Glutamatergic neuron (in vitro differentiated cells): Measurements from ENCODE around the gene UNC13C. TPM values are rescaled to one million over a fixed set of nuclear protein-coding genes. Genes with fewer than 3 reads are reported as not detected.

Experiments
- DNase-seq: peaks from one replicate; pipeline ENCODE4 v3.0.0; 2022
- H3K27ac Mint-ChIP-seq: one replicate; pipeline ENCODE4 v1.8.0; 2020; ENCODE audit warnings: mild to moderate bottlenecking, mixed read lengths, inconsistent platforms; ENCODE audit not compliant: unreplicated experiment
- H3K27me3 Mint-ChIP-seq: one replicate; pipeline ENCODE4 v1.8.0; 2020; ENCODE audit warnings: mild to moderate bottlenecking, moderate library complexity, mixed read lengths, inconsistent platforms; ENCODE audit not compliant: unreplicated experiment
- H3K36me3 Mint-ChIP-seq: one replicate; pipeline ENCODE4 v1.8.0; 2020; ENCODE audit warnings: mild to moderate bottlenecking, mixed read lengths, inconsistent platforms; ENCODE audit not compliant: unreplicated experiment
- H3K4me1 Mint-ChIP-seq: one replicate; pipeline ENCODE4 v1.8.0; 2020; ENCODE audit warnings: mild to moderate bottlenecking, low read depth, mixed read lengths, inconsistent platforms; ENCODE audit not compliant: unreplicated experiment
- H3K4me3 Mint-ChIP-seq: one replicate; pipeline ENCODE4 v1.8.0; 2020; ENCODE audit warnings: mild to moderate bottlenecking, mixed read lengths, inconsistent platforms; ENCODE audit not compliant: unreplicated experiment
- H3K9me3 Mint-ChIP-seq: one replicate; pipeline ENCODE4 v1.8.0; 2020; ENCODE audit warnings: mild to moderate bottlenecking, moderate library complexity, mixed read lengths, inconsistent platforms; ENCODE audit not compliant: unreplicated experiment
- total RNA-seq: library from RNA; stranded (reverse); fragmentation: NEBNext Ultra II Directional; extraction: Animal tissue kit (Norgen Biotek cat#: 25700); gene quantifications from one replicate; pipeline ENCODE4 v1.2.1, GENCODE V29; 2021; ENCODE audit not compliant: unreplicated experiment
- TF ChIP-seq, protein P1 (sequence below): fragments of 200-600 bp; sonication (generic); IDR thresholded peaks from one replicate; pipeline ENCODE4 v1.5.0; 2021; ENCODE audit not compliant: partially characterized antibody, unreplicated experiment

The UNC13C gene
- total RNA-seq, 1 donor from 2014 or later = 0.49 TPM

DNA sequence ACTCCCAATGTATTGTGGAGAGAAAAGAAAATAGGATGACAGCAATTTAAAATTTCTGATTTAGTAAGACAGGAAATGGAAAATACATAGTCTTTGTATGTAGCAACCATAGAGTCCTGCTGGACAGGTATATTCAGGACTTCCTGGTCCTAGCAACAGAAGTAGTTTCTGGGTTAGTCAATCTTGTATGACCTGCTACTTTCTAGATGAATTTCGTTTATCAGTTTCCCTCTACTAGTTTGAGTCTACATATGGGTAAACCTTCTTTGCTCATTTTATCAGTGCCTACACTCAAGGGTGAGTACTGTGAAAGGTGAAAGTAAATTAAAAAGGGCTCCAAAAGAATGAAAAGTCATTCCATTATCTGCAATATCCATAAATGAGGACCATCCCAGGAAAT lies 309.8 kb downstream of the UNC13C start:
- H3K27me3 Mint-ChIP-seq = no peaks in the 10 kb centered on the region
- H3K4me1 Mint-ChIP-seq = no peaks in the 10 kb centered on the region
- no peak overlapping the region for H3K4me3 Mint-ChIP-seq
- no peak overlapping the region for H3K27ac Mint-ChIP-seq
- no peaks in the 10 kb centered on the region for H3K9me3 Mint-ChIP-seq
- H3K36me3 Mint-ChIP-seq = no peaks in the 10 kb centered on the region
- no peak for DNase-seq
- TF ChIP-seq, protein P1, sequence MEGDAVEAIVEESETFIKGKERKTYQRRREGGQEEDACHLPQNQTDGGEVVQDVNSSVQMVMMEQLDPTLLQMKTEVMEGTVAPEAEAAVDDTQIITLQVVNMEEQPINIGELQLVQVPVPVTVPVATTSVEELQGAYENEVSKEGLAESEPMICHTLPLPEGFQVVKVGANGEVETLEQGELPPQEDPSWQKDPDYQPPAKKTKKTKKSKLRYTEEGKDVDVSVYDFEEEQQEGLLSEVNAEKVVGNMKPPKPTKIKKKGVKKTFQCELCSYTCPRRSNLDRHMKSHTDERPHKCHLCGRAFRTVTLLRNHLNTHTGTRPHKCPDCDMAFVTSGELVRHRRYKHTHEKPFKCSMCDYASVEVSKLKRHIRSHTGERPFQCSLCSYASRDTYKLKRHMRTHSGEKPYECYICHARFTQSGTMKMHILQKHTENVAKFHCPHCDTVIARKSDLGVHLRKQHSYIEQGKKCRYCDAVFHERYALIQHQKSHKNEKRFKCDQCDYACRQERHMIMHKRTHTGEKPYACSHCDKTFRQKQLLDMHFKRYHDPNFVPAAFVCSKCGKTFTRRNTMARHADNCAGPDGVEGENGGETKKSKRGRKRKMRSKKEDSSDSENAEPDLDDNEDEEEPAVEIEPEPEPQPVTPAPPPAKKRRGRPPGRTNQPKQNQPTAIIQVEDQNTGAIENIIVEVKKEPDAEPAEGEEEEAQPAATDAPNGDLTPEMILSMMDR = no peak

DNA sequence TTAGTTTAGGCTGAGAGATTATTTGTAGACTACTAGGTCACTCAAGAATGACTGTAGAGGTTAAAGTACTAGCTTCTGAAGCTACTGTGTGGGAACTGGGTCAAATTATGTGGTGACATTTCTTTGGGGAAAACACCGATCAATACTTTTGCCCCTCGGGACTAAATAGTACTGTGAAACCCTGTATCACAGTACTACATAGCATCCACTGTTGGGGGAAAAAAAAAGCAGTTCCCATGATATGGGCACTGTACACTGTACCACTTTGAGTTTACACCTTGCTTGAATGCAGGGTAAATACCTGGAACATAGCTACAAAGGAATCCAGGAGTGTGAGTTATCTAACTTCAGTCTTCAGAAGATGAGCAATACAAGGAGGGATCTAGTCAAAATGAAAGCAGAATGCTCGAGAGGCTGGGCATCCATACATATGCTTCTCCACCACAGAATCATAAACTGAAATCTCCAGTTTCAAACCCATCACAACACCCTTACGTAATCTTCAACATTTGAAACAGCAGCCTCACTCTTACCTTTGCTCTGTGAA lies 311.4 kb downstream of the UNC13C start:
- Mint-ChIP-seq H3K27ac (no peak overlapping the region), H3K9me3 (no peaks in the 10 kb centered on the region), H3K4me1 (no peaks in the 10 kb centered on the region), H3K4me3 (no peak overlapping the region), H3K36me3 (no peaks in the 10 kb centered on the region), H3K27me3 (no peaks in the 10 kb centered on the region)
- TF ChIP-seq, protein P1 = no peak
- no peak for DNase-seq

DNA sequence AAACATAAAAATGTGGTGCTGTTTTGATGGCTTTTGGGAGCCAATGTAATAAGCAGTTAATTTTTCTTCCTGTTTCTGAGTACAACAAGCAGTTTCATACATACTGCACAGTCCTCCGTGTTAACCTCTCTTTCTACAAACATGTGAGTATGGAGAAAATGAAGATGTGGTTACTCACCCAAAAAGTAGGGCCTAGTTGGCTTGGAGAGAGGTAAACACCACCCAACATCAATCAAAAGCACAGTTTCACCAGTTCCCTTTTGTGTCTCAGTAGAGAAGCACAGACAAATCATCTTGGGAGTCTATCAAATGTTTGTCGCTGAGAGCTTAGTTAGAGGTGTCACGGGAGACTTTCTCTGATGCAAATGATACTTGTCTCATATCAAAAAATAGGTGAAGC lies 320.2 kb downstream of the UNC13C start:
- no peaks in the 10 kb centered on the region for H3K4me1 Mint-ChIP-seq
- no peak overlapping the region for H3K27ac Mint-ChIP-seq
- DNase-seq = no peak
- no peaks in the 10 kb centered on the region for H3K27me3 Mint-ChIP-seq
- H3K36me3 Mint-ChIP-seq = no peaks in the 10 kb centered on the region
- H3K4me3 Mint-ChIP-seq = no peak overlapping the region
- peaks cover 1% of the 10 kb centered on the region for H3K9me3 Mint-ChIP-seq
- TF ChIP-seq, protein P1 = no peak

DNA sequence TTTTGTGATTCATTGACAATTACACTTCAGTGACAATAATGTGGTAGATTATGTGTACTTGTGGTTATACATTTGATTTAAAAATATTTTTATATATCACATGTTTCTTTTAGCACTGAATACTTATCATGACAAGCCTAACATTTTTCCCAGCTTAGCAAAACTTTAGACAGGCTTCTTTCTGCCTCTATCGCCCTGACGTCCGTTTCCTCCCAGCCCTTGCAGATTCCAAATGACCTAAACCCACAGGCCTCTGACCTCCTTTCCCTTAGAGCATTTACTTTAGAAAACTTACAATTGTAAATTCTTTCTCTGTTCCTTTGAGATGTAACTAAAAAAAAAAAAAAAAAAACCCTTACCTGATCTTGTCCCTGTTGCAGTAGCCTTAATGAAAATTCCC lies 326.1 kb downstream of the UNC13C start:
- no peaks in the 10 kb centered on the region for H3K4me1 Mint-ChIP-seq
- TF ChIP-seq, protein P1 = no peak
- DNase-seq = no peak
- no peaks in the 10 kb centered on the region for H3K36me3 Mint-ChIP-seq
- H3K27me3 Mint-ChIP-seq = no peaks in the 10 kb centered on the region
- H3K9me3 Mint-ChIP-seq = peaks cover 1% of the 10 kb centered on the region
- no peak overlapping the region for H3K27ac Mint-ChIP-seq
- no peak overlapping the region for H3K4me3 Mint-ChIP-seq

DNA sequence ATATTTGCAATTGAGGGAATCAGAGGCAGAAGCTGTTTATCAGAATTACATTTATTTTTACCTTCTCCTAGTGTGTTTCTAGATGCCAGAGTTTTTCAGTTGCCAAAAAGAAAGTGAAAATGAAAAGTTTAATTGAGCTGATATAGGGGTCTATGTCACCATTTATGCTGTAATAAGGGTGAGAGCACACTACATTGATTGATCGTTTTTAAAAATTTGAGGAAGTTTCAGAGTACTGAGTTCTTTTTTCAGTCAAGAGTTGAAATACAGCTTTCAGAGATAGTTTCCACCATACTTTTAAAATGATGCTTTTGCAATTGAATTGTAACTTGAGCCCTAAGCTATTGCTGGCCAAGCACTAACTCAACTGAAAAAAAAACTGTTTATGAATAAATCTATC lies 326.9 kb downstream of the UNC13C start:
- Mint-ChIP-seq H3K4me1 (no peaks in the 10 kb centered on the region), H3K27me3 (no peaks in the 10 kb centered on the region), H3K27ac (no peak overlapping the region), H3K9me3 (peaks cover 1% of the 10 kb centered on the region), H3K4me3 (no peak overlapping the region), H3K36me3 (no peaks in the 10 kb centered on the region)
- TF ChIP-seq, protein P1 = no peak
- no peak for DNase-seq
